OCI-LY1 (cell line): ENCODE results near the gene SH3D19.

ENCODE experiments used
- EZH2 ChIP-seq: fragments of 200-600 bp; sonication (generic), shearing (Covaris generic); IDR thresholded peaks from 2 replicates; pipeline ENCODE4 v1.8.0; 2017; ENCODE audit warnings: borderline replicate concordance, mixed run types, mild to moderate bottlenecking, antibody characterized with exemption, low read length, moderate library complexity, mixed read lengths
- TF ChIP-seq, protein P1 (sequence below): fragments of 200-600 bp; sonication (generic), shearing (Covaris generic); IDR thresholded peaks from 2 replicates; pipeline ENCODE4 v1.5.1; 2017; ENCODE audit warnings: mild to moderate bottlenecking, antibody characterized with exemption, low read length, moderate library complexity, mixed read lengths

DNA sequence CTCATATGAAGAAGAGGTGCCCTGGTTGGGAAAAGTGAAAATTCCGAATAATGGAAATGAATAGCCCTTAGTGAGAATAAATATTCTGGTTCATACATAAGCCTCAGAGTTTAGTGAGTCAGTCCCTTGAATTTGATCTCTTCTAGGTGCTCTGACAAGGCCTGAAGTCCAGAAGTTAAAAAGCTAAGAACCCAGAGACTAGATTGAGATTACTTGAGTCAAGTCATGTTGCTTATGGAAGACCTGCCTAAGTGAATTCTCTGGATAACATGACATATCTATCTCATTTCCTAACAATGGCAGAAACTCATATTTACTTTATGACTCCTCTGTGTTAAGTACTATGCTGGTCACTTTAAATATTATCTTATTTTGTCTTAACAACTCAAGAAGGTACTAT is 58.9 kb downstream of the SH3D19 start:
- TF ChIP-seq, protein P1, sequence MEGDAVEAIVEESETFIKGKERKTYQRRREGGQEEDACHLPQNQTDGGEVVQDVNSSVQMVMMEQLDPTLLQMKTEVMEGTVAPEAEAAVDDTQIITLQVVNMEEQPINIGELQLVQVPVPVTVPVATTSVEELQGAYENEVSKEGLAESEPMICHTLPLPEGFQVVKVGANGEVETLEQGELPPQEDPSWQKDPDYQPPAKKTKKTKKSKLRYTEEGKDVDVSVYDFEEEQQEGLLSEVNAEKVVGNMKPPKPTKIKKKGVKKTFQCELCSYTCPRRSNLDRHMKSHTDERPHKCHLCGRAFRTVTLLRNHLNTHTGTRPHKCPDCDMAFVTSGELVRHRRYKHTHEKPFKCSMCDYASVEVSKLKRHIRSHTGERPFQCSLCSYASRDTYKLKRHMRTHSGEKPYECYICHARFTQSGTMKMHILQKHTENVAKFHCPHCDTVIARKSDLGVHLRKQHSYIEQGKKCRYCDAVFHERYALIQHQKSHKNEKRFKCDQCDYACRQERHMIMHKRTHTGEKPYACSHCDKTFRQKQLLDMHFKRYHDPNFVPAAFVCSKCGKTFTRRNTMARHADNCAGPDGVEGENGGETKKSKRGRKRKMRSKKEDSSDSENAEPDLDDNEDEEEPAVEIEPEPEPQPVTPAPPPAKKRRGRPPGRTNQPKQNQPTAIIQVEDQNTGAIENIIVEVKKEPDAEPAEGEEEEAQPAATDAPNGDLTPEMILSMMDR, result no peak
- no peak for TF ChIP-seq EZH2
